ENCODE measurements around the gene RAX.
"Not testable (repeated sequence)": the region's sequence is repeated elsewhere in the genome, so short reads cannot be mapped to it uniquely, and the experiment has no call there.

RAX gene

DNA sequence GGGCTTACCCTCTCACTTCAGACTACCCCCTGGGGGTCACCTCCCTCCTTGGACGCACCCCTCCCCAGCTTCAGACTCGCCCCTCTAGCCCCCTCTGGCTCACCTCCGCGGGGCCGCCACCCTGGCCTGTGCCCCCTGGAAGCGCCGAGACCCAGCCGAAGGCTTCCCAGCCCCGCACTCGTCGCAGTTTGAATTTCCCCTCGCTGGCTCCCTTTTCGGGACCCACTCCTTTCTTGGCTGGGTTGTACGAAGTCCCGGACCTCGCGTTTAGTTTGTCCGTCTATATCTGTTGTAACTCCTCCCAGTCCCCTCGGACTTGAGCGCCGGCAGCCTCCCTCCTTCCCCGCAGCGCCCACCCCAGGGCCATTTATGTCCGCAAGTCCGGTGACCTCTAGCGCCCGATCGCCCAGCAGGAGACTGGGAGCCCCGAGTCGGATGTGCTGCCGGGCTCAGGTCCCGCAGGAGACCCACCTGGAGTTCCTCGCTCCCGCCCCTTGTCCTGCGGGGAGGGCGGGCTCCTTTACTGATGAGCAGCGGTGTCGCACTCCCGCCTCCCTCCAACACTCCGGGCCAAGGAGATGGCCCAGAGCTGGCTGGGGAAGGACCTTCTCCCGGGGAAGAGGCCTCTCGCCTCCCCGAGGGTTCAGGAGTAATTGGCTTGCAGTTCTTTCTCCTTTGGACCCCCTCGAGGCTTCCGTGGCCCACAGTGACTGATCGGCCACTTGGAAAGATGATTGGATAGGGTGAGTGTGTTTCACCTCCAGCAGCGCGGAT lies 692 bp upstream of the RAX start:
- DNase-seq (ENCODE audit: low read depth) = no peak

GRCh38 chr18:59272221-59272888 lies 899 bp downstream of the RAX start:
- DNase-seq (ENCODE audit: low read depth) = no peak

DNA sequence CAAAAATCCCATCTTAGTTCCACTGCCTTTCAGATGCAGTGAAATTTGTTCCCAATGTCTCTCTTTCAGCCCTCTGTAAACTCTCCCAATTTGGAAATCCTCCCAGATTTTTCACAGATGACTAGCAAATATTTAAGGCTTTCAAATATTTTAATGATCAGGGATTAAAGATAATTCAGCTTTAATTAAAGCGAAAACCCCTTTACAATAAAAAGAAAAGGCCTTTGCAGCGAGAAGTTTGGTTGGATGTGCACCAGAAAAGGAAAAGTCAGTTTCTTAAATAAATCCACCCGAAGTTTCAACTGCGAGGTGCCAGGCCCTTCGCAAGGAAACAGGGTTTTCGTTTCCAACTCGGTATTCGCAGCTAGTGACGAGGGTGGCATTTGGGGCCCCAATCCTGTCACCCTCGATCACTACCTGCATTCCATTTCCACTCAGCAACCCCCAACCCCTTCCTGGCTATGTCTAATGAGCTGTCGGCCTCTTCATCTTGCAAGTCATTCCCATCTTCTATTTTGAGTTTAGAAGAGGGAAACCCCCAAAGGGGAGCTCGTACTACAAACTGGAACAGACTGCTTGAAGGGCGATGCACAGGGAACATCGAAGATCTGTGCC lies 1.5 kb downstream of the RAX start:
- DNase-seq (ENCODE audit: low read depth) = no peak

DNA sequence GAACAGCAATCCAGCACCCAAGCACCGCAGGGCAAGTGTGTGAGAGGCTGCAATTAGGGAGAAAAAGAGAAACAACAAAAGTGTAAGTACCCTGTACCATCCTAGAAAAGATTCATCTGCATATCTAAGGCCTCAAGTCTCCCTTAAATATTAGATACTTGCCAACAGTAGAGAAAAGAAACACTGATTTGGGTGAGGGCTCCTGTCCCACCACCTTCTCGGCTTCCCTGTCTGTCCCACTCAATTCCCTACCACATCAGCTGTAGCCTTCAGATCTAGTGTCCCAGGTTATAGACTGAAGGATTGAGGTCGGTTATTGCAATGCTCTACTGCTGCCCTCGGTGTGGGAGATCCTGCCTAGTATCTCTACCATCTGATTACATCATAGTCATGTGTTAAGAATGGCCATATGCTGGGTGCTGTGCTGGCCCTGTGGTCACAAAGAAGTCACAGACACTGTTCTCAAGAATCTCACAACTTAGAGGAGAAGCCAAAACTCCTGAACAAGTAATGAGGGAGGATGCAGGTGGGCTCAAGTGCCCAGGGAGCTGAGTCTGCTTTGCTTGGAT lies 2.5 kb downstream of the RAX start:
- DNase-seq (ENCODE audit: low read depth) = no peak

DNA sequence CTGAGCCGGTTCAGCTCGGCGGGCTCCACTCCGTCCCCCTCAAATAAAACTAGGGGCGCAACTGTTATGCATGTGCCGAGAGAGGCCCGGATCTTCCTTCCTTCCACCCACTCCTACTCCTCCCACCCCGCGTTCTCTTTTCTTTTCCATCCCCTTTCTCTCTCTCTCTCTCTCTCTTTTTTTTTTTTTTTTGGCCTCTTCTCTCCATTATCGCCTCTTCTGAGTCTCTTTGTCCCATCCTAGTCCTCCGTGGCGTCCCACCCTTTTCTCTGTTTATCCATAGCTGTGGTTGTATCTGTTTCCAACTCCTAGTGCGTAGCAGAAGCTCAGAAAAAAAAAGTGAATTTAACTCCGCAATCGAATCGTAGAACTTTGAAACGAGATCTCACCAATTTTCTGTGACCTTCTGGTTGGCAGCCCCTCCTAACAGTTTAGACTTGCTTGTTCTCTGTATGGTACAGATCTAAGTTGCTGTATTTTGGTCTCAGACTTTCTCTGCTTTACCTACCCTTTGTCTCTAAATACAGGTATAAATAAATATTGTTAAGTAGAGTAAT lies 3.6 kb downstream of the RAX start:
- DNase-seq (ENCODE audit: low read depth) = no peak

DNA sequence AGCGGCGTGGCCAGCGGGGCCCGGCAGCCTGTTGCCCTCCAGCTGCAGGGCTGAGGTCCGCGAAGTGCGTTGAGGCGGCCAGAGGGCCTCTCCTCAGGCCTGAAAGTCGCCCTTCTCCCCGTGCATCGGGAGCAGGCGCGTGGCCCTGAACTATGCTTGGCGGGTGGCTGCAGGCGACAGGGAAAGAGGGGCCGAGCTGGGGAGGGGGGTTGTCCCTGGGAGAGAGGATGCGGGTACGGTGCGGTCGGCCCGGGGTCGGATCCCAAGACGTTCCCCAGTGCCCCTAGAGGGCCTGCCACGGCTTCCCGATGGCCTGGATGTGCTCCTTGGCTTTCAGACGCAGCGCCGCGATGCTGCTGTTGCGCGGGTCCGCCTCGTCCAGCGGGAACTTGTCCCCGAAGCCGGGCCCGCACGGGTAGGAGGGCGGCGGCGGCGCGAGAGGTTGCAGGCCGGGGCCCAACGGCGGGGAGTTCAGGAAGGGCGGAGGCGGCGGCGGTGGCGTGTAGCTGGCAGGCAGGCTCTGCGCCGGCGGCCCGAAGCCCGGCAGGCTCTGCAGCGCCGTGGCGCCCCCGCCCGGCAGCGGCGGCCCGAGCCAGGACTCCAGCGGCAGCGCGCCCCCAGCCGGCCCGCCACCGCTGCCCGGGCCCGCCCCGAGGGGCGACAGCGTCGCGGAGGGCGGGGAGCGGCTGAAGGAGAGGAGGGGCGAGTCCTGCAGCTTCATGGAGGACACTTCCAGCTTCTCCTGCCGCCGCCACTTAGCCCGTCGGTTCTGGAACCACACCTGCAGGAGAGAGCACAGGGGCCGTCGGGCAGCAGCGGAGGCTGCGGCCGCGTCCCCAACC lies 4.3 kb downstream of the RAX start:
- DNase-seq (ENCODE audit: low read depth) = no peak

- no peak for DNase-seq (ENCODE audit: low read depth)
These were observed 5.0 kb downstream of the RAX start for GRCh38 chr18:59268127-59268720.

- no peak for DNase-seq (ENCODE audit: low read depth)
These were observed 5.6 kb downstream of the RAX start for GRCh38 chr18:59267503-59268126.

- DNase-seq (ENCODE audit: low read depth) = no peak
These were observed 6.3 kb downstream of the RAX start for GRCh38 chr18:59266886-59267502.

DNA sequence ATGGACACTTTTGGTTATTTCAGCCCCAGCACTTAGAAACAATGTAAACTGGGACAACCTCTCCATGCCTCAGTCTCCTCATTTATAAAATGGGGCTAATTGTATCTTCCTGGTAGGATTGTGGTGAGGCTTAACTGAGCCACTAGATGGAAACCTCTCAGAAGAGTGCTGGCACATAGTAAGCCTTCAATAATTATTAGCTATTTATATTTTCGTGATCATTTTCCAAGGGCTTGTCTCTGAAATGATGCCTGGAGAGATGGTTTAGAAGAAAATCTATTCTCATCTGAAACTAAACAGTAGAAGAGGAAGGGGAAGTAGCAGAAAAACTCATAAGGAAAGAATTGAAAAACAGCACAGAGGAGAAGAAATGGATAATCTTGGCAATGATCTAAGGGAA lies 6.8 kb downstream of the RAX start:
- no peak for DNase-seq (ENCODE audit: low read depth)

- no peak for DNase-seq (ENCODE audit: low read depth)
These were observed 7.3 kb downstream of the RAX start for GRCh38 chr18:59265974-59266369.

- DNase-seq (ENCODE audit: low read depth) = no peak
These were observed 7.8 kb downstream of the RAX start for GRCh38 chr18:59265246-59265973.

GRCh38 chr18:59264651-59265245 lies 8.5 kb downstream of the RAX start:
- no peak for DNase-seq (ENCODE audit: low read depth)

DNA sequence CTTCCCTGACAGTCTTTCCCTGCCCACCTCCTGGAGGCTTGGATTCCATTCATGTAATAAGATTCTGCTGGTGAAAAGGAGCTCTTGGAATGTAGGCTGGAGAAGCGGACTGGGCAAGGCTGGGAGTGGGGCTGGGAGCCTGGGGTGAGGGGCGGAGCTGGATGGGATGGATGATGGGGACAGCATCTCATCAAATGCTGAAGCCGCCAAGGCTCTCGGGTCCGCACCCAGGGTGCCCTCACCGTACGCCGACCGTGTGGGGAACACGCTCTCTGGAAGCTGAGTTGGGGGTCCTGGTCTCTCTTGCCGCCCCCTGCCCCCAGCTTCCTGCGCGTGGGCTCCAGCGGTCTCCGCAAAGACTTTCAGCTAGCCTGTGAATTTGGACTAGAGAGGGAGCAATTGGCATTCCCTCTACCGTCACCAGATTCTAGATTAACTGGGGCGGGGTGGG lies 9.1 kb downstream of the RAX start:
- DNase-seq (ENCODE audit: low read depth) = no peak

- no peak for DNase-seq (ENCODE audit: low read depth)
These were observed 9.6 kb downstream of the RAX start for GRCh38 chr18:59263661-59264060.

GRCh38 chr18:59262243-59262642 lies 11.0 kb downstream of the RAX start:
- not testable (repeated sequence) for DNase-seq (ENCODE audit: low read depth)

- not testable (repeated sequence) for DNase-seq (ENCODE audit: low read depth)
These were observed 11.4 kb downstream of the RAX start for GRCh38 chr18:59261842-59262241.

GRCh38 chr18:59255491-59255890 lies 17.8 kb downstream of the RAX start:
- DNase-seq (ENCODE audit: low read depth) = not testable (repeated sequence)

GRCh38 chr18:59249199-59249774 lies 24.0 kb downstream of the RAX start:
- no peak for DNase-seq (ENCODE audit: low read depth)

Data from CMK (cell line).